Measurements from ENCODE around the gene CALHM2. TPM values are rescaled to one million over a fixed set of nuclear protein-coding genes. Genes with fewer than 3 reads are reported as not detected.

The CALHM2 gene
- total and polyA plus RNA-seq, 2 of the 4 experiments (the other 2 are of a cell fraction) = 2.5 to 7.9 TPM

- H2BK20ac ChIP-seq (ENCODE audit: low read depth, low read length) = no peak overlapping the region
- H2AFZ ChIP-seq (replicated peaks; ENCODE audit: low read length, poor library complexity) = no peak overlapping the region
- no peak overlapping the region for H3K27ac ChIP-seq (ENCODE audit: insufficient read depth, low read length)
- no peak overlapping the region for H3K4ac ChIP-seq (ENCODE audit: low read depth, low read length)
- H3K9me1 ChIP-seq (ENCODE audit: insufficient read depth, low read length) = no peaks in the 10 kb centered on the region
- H2BK5ac ChIP-seq (ENCODE audit: low read depth, low read length, poor library complexity, severe bottlenecking) = no peak overlapping the region
- dilution Hi-C loops (cut with HindIII; ENCODE audit: low sequenced_read_pairs, unreplicated experiment) (no loop called here), in situ Hi-C loops (cut with MboI; ENCODE audit: low sequenced_read_pairs) (no loop called here), intact Hi-C loops (cut with micrococcal nuclease) (no loop called here)
- H4K91ac ChIP-seq (ENCODE audit: insufficient read depth, low read depth, low read length) = no peak overlapping the region
- no peak for TF ChIP-seq RFX5 (IDR thresholded peaks at IDR 0.05; ENCODE audit: low read depth, low read length)
- no peak for TF ChIP-seq CTCF (conservative IDR thresholded peaks at IDR 0.05; ENCODE audit: low read depth, low read length)
- no peak for TF ChIP-seq RCOR1 (IDR thresholded peaks at IDR 0.05; ENCODE audit: insufficient replicate concordance, low read length)
- TF ChIP-seq RAD21 (IDR thresholded peaks at IDR 0.05; ENCODE audit: low read length) = no peak
- TF ChIP-seq SMC3 (IDR thresholded peaks at IDR 0.05; ENCODE audit: low read depth, low read length) = no peak
- no peak for TF ChIP-seq MAFK (IDR thresholded peaks at IDR 0.05; ENCODE audit: low read depth, low read length)
- no peak for TF ChIP-seq NFE2L2 (IDR thresholded peaks at IDR 0.05; ENCODE audit: low read depth, low read length)
- no peak for TF ChIP-seq MAZ (IDR thresholded peaks at IDR 0.05; ENCODE audit: borderline replicate concordance, low read depth, low read length)
- TF ChIP-seq POLR2A (IDR thresholded peaks at IDR 0.05; ENCODE audit: low read depth, low read length) = no peak
- no peak overlapping the region for H3K4me3 ChIP-seq (ENCODE audit: insufficient read depth, low read depth, low read length)
- no peak overlapping the region for H2AK9ac ChIP-seq (replicated peaks; ENCODE audit: low read depth, low read length, poor library complexity)
- no peak overlapping the region for H3K4me2 ChIP-seq (ENCODE audit: low read depth, low read length)
- H3K18ac ChIP-seq (ENCODE audit: low read depth, low read length) = no peak overlapping the region
- no peak overlapping the region for H3K56ac ChIP-seq (ENCODE audit: extremely low read depth, insufficient read depth, low read length)
- H3K36me3 ChIP-seq (ENCODE audit: control insufficient read depth, insufficient read depth, low read length) = peaks cover 58% of the 10 kb centered on the region
- peaks cover 6 to 9% of the 10 kb centered on the region in 2 experiments; a peak in 2 of 4 replicates for H3K79me1 ChIP-seq (ENCODE audit: low read depth in 1 of 2, low read length in 2 of 2)
- H3K9ac ChIP-seq (ENCODE audit: low read depth, low read length) = no peak overlapping the region
- ATAC-seq (ENCODE audit: low read depth) (no peak), DNase-seq (no peak)
- POLR2A ChIA-PET (ENCODE audit: unreplicated experiment) = no interaction called here
- H2BK15ac ChIP-seq (ENCODE audit: low read depth, low read length) = no peak overlapping the region
- no TSS peak for BruUV-seq (replicated peaks)
- 60% methylated on average over 1 of the region's 5 CpGs; no CpG with 5 or more reads in 1 of the 2 experiments for WGBS, 2 experiments (ENCODE audit: extremely low coverage in 2 of 2, insufficient read length in 1 of 2)
- H3K27me3 ChIP-seq (ENCODE audit: control insufficient read depth, insufficient read depth, low read length) = no peaks in the 10 kb centered on the region
- CTCF ChIA-PET = no interaction called here
- H4K8ac ChIP-seq (ENCODE audit: low read depth in 2 of 2, low read length in 2 of 2) = no peak overlapping the region
- H3K4me1 ChIP-seq (ENCODE audit: control insufficient read depth, insufficient read depth, low read length) = no peaks in the 10 kb centered on the region
- no peaks in the 10 kb centered on the region for H4K20me1 ChIP-seq (ENCODE audit: insufficient read depth, low read length)
- no peak overlapping the region for H3K14ac ChIP-seq (replicated peaks; ENCODE audit: low read depth, low read length)
- H2AK5ac ChIP-seq (ENCODE audit: low read depth, low read length) = no peak overlapping the region
- H2BK120ac ChIP-seq (ENCODE audit: low read depth, low read length) = no peak overlapping the region
- no peaks in the 10 kb centered on the region for H3K9me3 ChIP-seq (ENCODE audit: control insufficient read depth, insufficient read depth, low read length)
- no peak overlapping the region for H3K23ac ChIP-seq (ENCODE audit: low read depth, low read length)
- no peak overlapping the region for H4K5ac ChIP-seq (ENCODE audit: low read depth, low read length)
Measured at GRCh38 chr10:103423748-103424147, 28.4 kb downstream of the CALHM2 start.
